T47D (cell line): ENCODE measurements around the gene MRGPRG.

ENCODE experiments used
- DNase-seq, 2 experiments: peaks; one replicate each; pipeline versions ENCODE4 v3.0.0 to v3.0.0-alpha.2; 2011 to 2012; ENCODE audit warnings: low read depth in 1 of 2, low spot score in 1 of 2
- JUND ChIP-seq: IDR thresholded peaks from 2 replicates; pipeline ENCODE4 v1.6.1; 2012; ENCODE audit warnings: low read depth
- in situ Hi-C: cut with HindIII; loops from 2 replicates; pipeline ENCODE4 v1.10.0; 2016; ENCODE audit warnings: low sequenced_read_pairs, low pct_unique_long_range_greater_than_20kb

The MRGPRG gene

GRCh38 chr11:3230636-3231549 is 12.3 kb upstream of the MRGPRG start:
- TF ChIP-seq JUND = no peak
- in situ Hi-C loops = no loop called here
- DNase-seq = no peak

DNA sequence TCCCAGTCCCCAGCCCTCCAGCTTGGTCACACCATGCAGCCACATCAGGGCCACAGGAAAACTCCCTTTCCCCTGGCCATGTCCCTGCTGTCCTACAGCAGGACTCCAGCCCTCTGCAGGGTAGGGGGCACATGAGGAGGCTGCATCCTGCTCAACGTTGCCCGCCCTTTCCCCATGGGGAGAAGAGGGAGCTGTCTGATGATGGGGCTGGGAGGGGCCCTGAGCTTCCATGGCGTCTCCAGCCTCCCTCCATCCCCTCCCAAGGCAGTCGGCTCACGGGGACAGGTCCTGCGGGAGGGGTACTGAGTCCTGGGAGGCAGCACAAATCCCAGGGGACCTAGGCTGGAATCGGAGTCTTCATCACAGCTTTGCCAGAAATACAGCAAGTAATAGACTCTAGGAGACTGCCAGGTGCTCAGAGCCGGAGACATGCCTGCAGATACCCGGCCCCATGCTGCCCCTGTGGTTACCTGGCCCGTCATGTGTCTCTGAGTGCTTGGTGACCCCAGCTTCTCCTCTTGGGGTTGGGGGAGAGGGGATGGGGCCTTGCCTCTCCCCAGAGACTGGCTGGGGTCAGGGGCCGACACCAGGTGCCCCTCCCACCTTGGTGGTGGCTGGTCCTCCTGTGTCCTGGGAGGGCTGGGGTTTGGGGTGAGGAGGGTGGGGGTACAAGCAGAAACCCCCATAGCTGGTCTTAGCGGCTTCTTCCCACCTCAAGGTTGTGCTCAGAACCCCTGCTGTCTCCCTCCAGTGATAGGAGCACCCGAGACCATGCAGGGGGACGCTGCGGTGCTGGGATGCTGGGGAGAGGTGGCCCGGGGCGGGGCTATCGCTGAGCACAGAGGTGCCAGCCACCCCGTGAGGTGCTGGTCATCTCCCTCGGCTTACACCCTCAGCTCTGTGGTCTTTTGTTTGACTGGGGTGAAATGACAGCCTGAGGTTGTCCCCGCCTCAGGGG is 11.3 kb upstream of the MRGPRG start:
- DNase-seq = no peak
- TF ChIP-seq JUND = no peak
- in situ Hi-C loops = no loop called here

- in situ Hi-C loops = no loop called here
- no peak for TF ChIP-seq JUND
- no peak for DNase-seq
These were observed 9.8 kb upstream of the MRGPRG start for GRCh38 chr11:3228445-3228829.

- no peak for DNase-seq
- in situ Hi-C loops = no loop called here
- no peak for TF ChIP-seq JUND
These were observed 9.2 kb upstream of the MRGPRG start for GRCh38 chr11:3227568-3228444.

DNA sequence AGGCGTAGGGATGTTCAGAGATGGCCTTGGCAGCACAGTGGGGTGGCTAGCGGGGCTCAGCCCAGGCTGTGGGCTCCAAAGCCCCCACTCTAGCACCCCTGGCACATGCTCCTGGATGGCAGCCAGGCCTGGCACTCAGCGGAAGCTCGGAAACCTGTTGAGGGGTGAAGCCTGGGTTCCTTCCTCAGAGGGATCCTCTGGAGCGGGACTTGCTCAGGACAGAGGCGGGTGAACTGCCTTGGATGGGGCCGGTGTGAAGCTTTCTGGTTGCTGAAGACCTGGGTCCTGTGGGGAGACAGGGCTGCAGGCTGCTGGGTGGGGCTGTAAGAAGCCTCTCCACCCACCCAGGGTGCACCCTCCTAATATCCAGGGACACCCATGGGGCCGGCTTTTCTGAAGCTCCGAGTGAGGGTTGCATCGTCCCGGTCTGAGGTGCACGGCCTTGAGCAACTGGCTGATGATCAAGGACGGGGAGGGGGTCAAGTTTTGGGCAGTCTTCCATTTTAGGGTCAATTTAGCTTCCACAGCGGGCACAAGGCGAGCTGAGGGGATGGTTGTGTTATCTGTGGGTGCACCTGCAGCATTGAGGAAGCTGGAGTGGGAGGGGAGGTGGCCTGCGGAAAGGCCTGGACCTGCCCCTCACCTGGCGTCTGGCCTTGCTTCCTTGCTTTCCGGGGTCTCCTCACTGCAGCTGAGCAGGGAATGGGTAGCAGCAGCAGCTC is 8.4 kb upstream of the MRGPRG start:
- TF ChIP-seq JUND = no peak
- DNase-seq = no peak
- in situ Hi-C loops = no loop called here

DNA sequence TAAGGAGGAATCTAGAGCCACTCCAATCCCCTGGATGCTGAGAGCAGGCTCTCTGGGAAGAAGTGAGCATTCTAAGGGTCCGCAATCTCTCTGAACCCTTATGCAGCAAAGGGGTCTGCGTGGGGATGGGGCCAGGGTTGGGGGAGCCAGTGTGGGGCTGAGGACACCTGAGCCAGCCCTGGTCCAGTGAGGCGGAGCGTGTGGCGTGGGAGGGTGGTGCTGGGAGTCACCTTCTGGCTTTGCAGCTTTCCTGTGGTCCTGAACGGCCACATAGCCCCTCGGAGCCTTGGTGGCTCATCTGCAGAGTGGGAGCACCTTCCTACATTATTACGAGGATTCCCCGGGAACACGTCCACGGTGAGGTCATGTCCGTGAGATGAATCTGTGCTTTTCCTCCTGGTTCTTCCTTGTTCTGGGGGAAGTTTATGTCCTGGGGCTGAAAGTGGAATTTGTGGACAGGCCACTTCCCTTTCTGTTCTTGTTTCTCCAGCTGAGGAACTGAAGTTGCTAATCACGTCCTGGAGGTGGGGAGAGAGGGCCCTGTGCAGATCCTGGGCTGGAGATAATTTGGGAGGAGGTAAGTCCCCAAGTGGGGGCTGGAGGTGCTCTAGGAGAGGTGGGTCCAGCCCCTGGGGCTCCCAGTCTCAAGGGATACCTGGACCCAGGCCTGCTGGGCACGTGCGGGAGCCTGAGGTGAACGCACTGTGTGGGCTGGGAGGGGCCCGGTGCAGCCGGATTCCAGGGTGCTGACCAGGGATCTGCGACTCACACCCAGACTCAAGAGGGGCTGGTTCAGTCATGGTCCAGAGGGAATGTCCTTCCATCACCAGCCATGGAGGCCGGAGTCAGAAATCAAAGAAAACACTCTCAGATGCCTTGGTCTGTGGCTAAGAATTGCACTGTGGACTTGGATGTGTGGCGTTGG is 7.5 kb upstream of the MRGPRG start:
- no peak for TF ChIP-seq JUND
- in situ Hi-C loops = no loop called here
- peak in 1 of 2 experiments; percentile 18 for DNase-seq

GRCh38 chr11:3225159-3225758 is 6.6 kb upstream of the MRGPRG start:
- in situ Hi-C loops = no loop called here
- no peak for DNase-seq

GRCh38 chr11:3224401-3225057 is 5.9 kb upstream of the MRGPRG start:
- in situ Hi-C loops = no loop called here
- DNase-seq = no peak
- no peak for TF ChIP-seq JUND

More at GRCh38 chr11:3225159-3225758, 6.6 kb upstream of the MRGPRG start:
- no peak for TF ChIP-seq JUND

- no peak for DNase-seq
- TF ChIP-seq JUND = no peak
- in situ Hi-C loops = no loop called here
These were observed 5.3 kb upstream of the MRGPRG start for GRCh38 chr11:3223932-3224381.
